Glutamatergic neuron (in vitro differentiated cells): Measurements from ENCODE around the gene HNMT. TPM values are rescaled to one million over a fixed set of nuclear protein-coding genes. Genes with fewer than 3 reads are reported as not detected.

ENCODE experiments used
- DNase-seq: peaks from one replicate; pipeline ENCODE4 v3.0.0; 2022
- H3K27ac Mint-ChIP-seq: one replicate; pipeline ENCODE4 v1.8.0; 2020; ENCODE audit warnings: mild to moderate bottlenecking, mixed read lengths, inconsistent platforms; ENCODE audit not compliant: unreplicated experiment
- H3K27me3 Mint-ChIP-seq: one replicate; pipeline ENCODE4 v1.8.0; 2020; ENCODE audit warnings: mild to moderate bottlenecking, moderate library complexity, mixed read lengths, inconsistent platforms; ENCODE audit not compliant: unreplicated experiment
- H3K36me3 Mint-ChIP-seq: one replicate; pipeline ENCODE4 v1.8.0; 2020; ENCODE audit warnings: mild to moderate bottlenecking, mixed read lengths, inconsistent platforms; ENCODE audit not compliant: unreplicated experiment
- H3K4me1 Mint-ChIP-seq: one replicate; pipeline ENCODE4 v1.8.0; 2020; ENCODE audit warnings: mild to moderate bottlenecking, low read depth, mixed read lengths, inconsistent platforms; ENCODE audit not compliant: unreplicated experiment
- H3K4me3 Mint-ChIP-seq: one replicate; pipeline ENCODE4 v1.8.0; 2020; ENCODE audit warnings: mild to moderate bottlenecking, mixed read lengths, inconsistent platforms; ENCODE audit not compliant: unreplicated experiment
- H3K9me3 Mint-ChIP-seq: one replicate; pipeline ENCODE4 v1.8.0; 2020; ENCODE audit warnings: mild to moderate bottlenecking, moderate library complexity, mixed read lengths, inconsistent platforms; ENCODE audit not compliant: unreplicated experiment
- total RNA-seq: library from RNA; stranded (reverse); fragmentation: NEBNext Ultra II Directional; extraction: Animal tissue kit (Norgen Biotek cat#: 25700); gene quantifications from one replicate; pipeline ENCODE4 v1.2.1, GENCODE V29; 2021; ENCODE audit not compliant: unreplicated experiment
- TF ChIP-seq, protein P1 (sequence below): fragments of 200-600 bp; sonication (generic); IDR thresholded peaks from one replicate; pipeline ENCODE4 v1.5.0; 2021; ENCODE audit not compliant: partially characterized antibody, unreplicated experiment

Gene HNMT
- total RNA-seq, 1 donor from 2014 or later, result not detected

DNA sequence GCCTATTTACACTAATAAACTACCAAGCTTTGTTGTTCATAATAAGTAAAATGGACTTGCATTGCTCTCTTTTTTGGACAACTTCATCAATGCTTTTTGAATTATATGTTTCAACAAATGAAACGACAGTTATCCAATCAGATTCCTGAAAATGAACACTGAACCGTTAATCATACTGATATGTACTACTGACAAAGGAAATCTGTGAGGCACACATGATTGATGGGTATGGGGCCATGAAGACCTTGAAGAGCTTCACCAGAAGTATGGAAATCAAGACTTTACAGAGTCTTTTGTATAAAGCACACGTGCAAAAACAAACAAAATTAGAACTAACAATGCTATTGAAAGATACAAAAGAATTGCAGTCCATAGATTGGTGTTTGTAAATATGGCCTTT is 51.2 kb downstream of the HNMT start:
- no peaks in the 10 kb centered on the region for H3K27me3 Mint-ChIP-seq
- H3K9me3 Mint-ChIP-seq, result no peaks in the 10 kb centered on the region
- TF ChIP-seq, protein P1, sequence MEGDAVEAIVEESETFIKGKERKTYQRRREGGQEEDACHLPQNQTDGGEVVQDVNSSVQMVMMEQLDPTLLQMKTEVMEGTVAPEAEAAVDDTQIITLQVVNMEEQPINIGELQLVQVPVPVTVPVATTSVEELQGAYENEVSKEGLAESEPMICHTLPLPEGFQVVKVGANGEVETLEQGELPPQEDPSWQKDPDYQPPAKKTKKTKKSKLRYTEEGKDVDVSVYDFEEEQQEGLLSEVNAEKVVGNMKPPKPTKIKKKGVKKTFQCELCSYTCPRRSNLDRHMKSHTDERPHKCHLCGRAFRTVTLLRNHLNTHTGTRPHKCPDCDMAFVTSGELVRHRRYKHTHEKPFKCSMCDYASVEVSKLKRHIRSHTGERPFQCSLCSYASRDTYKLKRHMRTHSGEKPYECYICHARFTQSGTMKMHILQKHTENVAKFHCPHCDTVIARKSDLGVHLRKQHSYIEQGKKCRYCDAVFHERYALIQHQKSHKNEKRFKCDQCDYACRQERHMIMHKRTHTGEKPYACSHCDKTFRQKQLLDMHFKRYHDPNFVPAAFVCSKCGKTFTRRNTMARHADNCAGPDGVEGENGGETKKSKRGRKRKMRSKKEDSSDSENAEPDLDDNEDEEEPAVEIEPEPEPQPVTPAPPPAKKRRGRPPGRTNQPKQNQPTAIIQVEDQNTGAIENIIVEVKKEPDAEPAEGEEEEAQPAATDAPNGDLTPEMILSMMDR, result no peak
- peaks cover 12% of the 10 kb centered on the region for H3K4me1 Mint-ChIP-seq
- H3K4me3 Mint-ChIP-seq, result no peak overlapping the region
- no peaks in the 10 kb centered on the region for H3K36me3 Mint-ChIP-seq
- H3K27ac Mint-ChIP-seq, result no peak overlapping the region
- no peak for DNase-seq

GRCh38 chr2:138016351-138017087 is 52.2 kb downstream of the HNMT start:
- TF ChIP-seq, protein P1, result no peak
- Mint-ChIP-seq H3K4me1 (peaks cover 1% of the 10 kb centered on the region), H3K27ac (no peak overlapping the region), H3K9me3 (no peaks in the 10 kb centered on the region), H3K4me3 (no peak overlapping the region), H3K27me3 (no peaks in the 10 kb centered on the region), H3K36me3 (no peaks in the 10 kb centered on the region)
- no peak for DNase-seq

GRCh38 chr2:138017824-138018223 is 53.6 kb downstream of the HNMT start:
- peaks cover 1% of the 10 kb centered on the region for H3K4me1 Mint-ChIP-seq
- no peaks in the 10 kb centered on the region for H3K36me3 Mint-ChIP-seq
- no peak overlapping the region for H3K4me3 Mint-ChIP-seq
- no peaks in the 10 kb centered on the region for H3K27me3 Mint-ChIP-seq
- H3K9me3 Mint-ChIP-seq, result no peaks in the 10 kb centered on the region
- H3K27ac Mint-ChIP-seq, result no peak overlapping the region
- TF ChIP-seq, protein P1, result no peak
- DNase-seq, result no peak

DNA sequence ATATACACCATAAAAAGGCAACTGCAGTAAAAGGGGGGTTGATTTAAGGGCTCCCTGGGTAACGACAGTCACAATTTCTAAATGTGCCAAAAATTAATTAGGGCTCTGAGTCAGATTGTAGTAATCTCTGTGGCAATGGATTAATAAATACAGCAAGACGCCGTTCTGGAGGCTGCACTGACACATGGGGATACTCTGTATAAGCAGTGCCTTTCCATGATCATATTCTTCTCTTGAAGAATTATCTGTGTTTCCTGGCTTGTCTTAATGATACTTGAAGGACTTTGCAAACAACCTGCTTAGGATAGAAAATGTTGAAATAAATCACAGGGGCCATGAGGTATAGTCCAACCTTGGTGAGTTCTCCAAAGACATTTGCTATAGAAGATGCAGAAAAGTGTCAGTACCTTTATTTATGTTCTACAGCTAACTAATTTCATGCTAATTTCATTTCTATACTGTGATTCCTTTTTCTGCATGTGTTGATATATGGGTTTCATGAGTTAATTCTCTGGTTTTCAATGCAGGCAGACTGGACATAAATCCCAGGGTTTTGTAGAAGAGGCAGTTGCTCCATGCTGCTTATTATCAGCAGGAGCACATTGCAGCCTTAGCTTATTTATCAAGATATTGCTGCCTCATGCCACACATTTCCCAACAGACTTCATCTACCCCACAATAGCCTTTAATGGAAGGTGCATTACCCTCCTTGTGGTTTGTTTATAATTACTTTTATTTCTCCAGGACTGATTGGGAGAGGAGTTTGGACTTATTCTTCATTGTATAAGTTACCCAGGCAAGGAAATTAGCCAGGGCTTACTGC is 54.8 kb downstream of the HNMT start:
- Mint-ChIP-seq H3K27ac (no peak overlapping the region), H3K9me3 (no peaks in the 10 kb centered on the region), H3K36me3 (no peaks in the 10 kb centered on the region), H3K4me3 (no peak overlapping the region), H3K4me1 (peaks cover 1% of the 10 kb centered on the region), H3K27me3 (no peaks in the 10 kb centered on the region)
- TF ChIP-seq, protein P1, result no peak
- DNase-seq, result no peak

DNA sequence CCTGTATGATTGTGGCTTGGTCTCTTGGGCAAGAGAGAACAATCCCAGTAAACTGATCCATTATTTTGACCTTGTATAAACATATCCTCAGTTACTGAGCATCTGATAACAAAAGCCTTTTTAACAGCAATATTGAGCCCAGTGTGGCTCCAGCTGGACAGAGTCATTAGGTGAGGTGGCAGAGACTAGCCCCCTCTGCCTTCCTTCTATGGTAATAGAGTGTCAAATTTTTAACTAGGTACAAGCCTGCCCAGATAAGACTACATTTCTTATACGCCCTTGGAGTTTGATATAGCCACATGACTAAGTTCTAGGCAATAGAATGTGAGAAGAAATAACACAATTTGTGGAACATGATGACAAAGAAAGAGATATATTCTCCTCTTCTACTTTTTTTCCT is 56.2 kb downstream of the HNMT start:
- Mint-ChIP-seq H3K4me1 (peaks cover 1% of the 10 kb centered on the region), H3K4me3 (no peak overlapping the region), H3K27me3 (no peaks in the 10 kb centered on the region), H3K27ac (no peak overlapping the region), H3K9me3 (no peaks in the 10 kb centered on the region), H3K36me3 (no peaks in the 10 kb centered on the region)
- DNase-seq, result no peak
- TF ChIP-seq, protein P1, result no peak
